Measurements from ENCODE around the gene ERLEC1.
"Not testable (repeated sequence)": the region's sequence is repeated elsewhere in the genome, so short reads cannot be mapped to it uniquely, and the experiment has no call there.

The ERLEC1 gene

DNA sequence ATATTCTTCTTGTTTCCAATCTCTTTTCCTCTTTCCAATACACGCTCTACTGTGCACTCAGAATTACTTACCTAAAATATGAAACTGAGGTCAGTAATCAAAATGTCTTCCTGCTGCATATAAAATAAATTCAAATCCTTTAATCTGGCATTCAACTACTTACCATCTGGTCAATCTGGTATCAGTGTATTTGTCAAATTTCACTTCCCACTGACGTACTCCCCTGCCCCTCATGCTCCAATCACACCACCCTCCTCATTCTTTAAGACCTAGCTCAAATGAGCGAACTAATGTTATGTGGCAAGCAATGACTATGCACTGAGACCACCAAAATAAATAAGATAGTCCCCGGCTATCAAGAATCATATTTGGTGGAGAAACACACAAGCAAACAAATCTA, 6.8 kb upstream of the ERLEC1 start:
- intact Hi-C loops (cut with DNase I), result no loop called here
- no peak for DNase-seq

GRCh38 chr2:53782676-53783075, 4.2 kb upstream of the ERLEC1 start:
- intact Hi-C loops (cut with DNase I), result no loop called here
- DNase-seq, result no peak

GRCh38 chr2:53784436-53784835, 2.4 kb upstream of the ERLEC1 start:
- intact Hi-C loops (cut with DNase I), result no loop called here
- DNase-seq, result no peak

DNA sequence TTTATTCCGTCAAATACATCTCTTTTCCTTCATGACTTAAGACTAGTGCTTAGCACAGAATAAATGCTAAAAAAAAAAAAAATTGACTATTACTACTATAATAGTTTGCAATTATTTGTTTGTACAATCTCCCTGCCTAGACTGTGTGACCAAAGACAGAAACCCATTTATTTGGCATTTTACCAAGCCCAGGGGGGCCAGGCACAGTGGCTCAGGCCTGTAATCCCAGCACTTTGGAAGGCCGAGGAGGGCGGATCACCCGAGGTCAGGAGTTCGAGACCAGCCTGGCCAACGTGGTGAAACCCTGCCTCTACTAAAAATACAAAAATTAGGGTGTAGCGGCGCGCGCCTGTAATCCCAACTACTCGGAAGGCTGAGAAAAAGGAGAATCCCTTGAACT, 1.5 kb upstream of the ERLEC1 start:
- intact Hi-C loops (cut with DNase I), result no loop called here
- DNase-seq, result no peak

DNA sequence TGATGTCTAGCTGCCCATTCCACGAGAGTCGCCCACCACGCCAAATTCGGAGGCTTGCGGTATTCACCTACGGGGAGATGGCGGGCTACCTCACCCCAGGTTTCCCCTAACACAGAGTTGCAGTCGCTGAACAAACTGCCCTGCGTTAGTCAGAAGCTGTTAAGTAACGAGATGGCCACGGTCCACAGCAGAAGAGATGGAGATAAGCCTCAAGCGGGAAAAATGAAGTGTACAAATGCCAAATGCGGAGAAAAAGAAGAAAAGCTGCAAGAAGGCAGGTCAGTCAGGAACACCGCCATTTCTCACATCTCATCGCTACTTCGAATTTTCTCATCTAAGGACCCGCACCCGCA, 516 bp upstream of the ERLEC1 start:
- intact Hi-C loops (cut with DNase I), result no loop called here
- DNase-seq, result peak in 5 of 10 donors; percentile 13 to 84 (median 32)

- intact Hi-C loops (cut with DNase I), result no loop called here
Measured at GRCh38 chr2:53787614-53788289, 908 bp downstream of the ERLEC1 start.

DNA sequence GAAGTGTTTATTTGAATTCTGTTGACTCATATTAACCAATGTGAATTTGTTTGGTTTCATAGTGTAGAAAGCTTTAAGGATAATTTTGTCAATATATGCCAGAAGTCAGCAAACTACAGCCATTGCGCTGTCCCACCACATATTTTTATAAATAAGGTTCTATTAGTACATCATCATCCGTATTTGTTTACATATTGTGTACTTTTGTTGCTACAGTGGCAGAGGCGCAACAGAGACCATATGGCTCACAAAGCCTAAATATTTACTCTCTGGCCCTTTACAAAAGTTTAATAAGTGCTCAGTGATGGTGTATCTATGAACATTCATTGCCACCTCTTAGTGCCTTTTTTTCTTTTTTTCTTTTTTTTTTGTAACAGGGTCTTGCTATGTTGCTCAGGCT, 6.4 kb downstream of the ERLEC1 start:
- DNase-seq, result no peak
- intact Hi-C loops (cut with DNase I), result no loop called here

More at GRCh38 chr2:53787614-53788289, 908 bp downstream of the ERLEC1 start:
- no peak for DNase-seq

- DNase-seq, result no peak
- intact Hi-C loops (cut with DNase I), result no loop called here
Measured at GRCh38 chr2:53793821-53794220, 7.0 kb downstream of the ERLEC1 start.

- intact Hi-C loops (cut with DNase I), result no loop called here
- DNase-seq, result no peak
Measured at GRCh38 chr2:53801547-53801946, 14.7 kb downstream of the ERLEC1 start.

GRCh38 chr2:53802617-53803151, 15.8 kb downstream of the ERLEC1 start:
- no peak for DNase-seq
- intact Hi-C loops (cut with DNase I), result no loop called here

GRCh38 chr2:53811601-53812000, 24.8 kb downstream of the ERLEC1 start:
- intact Hi-C loops (cut with DNase I), result no loop called here
- DNase-seq, result no peak

- DNase-seq, result no peak
- intact Hi-C loops (cut with DNase I), result no loop called here
Measured at GRCh38 chr2:53813151-53813550, 26.3 kb downstream of the ERLEC1 start.

GRCh38 chr2:53818854-53819435, 32.1 kb downstream of the ERLEC1 start:
- DNase-seq, result no peak
- intact Hi-C loops (cut with DNase I), result no loop called here

DNA sequence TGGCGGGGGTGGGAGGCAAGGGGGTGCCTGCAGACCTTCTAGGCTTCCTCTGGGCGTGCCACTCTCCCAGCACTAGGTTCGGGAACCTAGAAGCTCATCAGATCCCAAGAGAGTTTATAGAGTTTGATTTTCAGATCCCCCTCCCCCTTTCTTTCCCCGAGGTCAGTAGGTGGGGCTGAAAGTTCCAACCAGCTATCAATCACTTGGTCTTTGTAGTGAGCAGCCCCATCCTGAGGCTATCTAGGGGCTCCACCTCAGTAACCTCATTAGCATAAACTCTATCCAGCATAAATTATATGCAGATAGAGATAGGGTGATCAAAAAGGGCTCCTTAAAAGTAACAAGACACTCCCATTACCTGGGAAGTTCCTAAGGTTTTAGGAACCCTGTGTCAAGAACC, 32.8 kb downstream of the ERLEC1 start:
- intact Hi-C loops (cut with DNase I), result no loop called here
- no peak for DNase-seq

DNA sequence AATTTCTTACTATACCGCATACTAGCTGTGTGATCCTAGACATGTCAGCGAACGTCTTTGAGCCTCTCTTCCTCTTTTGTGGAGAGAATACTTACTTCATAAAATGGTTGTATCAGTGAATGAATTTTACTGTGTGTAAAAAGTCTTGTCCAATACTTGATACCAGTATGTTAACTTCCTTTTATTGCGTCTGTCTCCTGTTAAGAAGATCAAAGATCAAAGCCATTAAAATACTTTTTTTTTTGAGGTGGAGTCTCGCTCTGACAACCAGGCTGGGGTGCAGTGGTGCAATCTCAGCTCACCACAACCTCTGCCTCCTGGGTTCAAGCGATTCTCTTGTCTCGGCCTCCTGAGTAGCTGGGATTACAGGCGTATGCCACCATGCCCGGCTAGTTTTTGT, 33.2 kb downstream of the ERLEC1 start:
- intact Hi-C loops (cut with DNase I), result no loop called here
- no peak for DNase-seq

GRCh38 chr2:53820711-53821110, 33.9 kb downstream of the ERLEC1 start:
- intact Hi-C loops (cut with DNase I), result no loop called here
- DNase-seq, result no peak

DNA sequence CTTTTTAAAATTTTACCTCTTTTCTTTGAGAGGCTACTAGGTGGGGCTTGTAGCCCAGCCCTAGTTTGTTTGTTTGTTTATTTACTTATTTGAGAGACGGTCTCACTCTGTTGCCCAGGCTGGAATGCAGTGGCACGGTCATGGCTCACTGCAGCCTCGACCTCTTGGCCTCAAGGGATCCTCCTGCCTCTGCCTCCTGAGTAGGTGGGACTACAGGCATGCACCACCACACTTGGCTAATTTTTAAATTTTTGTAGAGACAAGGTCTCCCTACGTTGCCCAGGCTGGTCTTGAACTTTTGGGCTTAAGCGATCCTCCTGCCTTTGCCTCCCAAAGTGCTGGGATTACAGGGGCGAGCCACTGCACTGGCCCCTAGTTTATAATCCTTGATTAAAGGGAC, 35.0 kb downstream of the ERLEC1 start:
- intact Hi-C loops (cut with DNase I), result no loop called here
- DNase-seq, result no peak

DNA sequence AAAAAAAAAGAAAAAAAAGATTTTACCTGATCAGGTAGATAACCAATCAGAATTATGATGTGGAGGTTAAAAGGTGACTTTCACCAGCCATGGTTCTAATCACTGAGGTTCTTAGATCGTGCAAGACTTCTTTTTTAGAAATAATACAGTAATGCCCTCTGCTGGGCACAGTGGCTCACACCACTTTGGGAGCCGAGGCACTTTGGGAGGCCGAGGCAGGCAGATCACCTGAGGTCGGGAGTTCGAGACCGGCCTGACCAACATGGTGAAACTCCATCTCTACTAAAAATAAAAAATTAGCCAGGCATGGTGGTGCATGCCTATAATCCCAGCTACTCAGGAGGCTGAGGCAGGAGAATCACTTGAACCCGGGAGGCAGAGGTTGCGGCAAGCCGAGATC, 36.8 kb downstream of the ERLEC1 start:
- intact Hi-C loops (cut with DNase I); DNase-seq: not testable (repeated sequence)

DNA sequence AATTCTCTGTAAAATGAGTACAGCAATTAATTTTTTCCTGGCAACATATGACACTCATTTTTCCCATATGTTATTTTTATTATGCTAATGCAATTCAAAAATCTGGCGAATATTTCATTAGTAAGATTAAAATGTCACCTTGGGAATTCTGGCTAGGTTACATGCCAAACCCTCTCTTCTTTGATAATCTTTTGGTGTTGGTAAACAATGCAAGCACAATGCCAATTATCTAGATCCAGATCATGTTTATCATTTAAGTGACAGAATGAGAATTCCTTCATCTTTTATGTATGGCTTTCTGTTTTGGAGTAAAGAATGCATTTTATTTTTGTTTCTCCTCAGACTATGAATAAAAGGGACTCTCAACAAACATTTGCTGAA, 39.2 kb downstream of the ERLEC1 start:
- intact Hi-C loops (cut with DNase I), result no loop called here
- DNase-seq, result no peak

DNA sequence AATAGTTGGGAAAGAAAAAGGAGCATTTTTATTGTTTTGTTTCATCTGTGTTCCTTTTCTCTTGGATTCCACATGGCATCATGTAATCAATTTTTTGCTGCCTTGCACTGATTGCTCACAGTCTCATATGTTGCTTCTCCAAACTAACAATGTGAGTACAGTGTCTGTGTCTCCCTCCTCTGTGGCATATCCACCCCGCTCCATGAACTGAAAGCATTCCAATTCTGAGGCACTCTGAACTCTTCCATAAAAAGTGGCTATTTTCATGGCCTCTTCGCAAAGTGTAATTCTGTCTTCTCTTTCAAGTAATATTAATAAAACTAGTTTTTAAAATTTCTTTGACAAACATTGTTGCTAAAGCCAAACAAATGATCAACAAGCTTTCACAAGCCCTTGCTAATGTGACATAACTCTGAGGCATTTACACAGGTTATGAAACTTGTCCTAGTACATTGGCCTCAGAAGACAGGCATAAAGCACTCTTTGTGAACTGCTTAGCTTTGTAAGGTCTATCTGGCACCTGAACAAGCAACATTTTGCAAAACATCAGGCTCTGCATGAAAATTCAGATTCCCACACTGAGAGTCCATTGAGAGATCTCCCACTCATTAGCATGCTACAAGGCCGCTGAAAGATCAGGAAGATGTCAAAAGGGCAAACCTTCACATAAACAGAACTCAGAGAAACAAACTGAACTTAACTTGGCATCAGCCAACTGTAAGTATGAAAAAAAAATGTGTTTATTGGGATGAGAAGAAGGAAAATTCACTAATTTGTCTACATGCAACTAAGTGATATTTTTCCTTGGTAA, 39.9 kb downstream of the ERLEC1 start:
- intact Hi-C loops (cut with DNase I), result no loop called here
- DNase-seq, result no peak

GRCh38 chr2:53827398-53828175, 40.7 kb downstream of the ERLEC1 start:
- intact Hi-C loops (cut with DNase I), result no loop called here
- no peak for DNase-seq

Measured in posterior cingulate gyrus (tissue), 11 donors.